Cardiac fibroblast (primary cell): ENCODE results near the gene ZNF564.

Source experiments
- DNase-seq, 2 donors: peaks; one replicate each; pipeline versions ENCODE4 v3.0.0 to v3.0.0-alpha.2; 2010; ENCODE audit warnings: low read depth in 2 of 2
- H3K4me3 ChIP-seq, 2 donors: replicated peaks in 1 of 2; 1 replicate in 1 of 2; 2 replicates in 1 of 2; pipeline ENCODE4 v1.5.1; 2011; ENCODE audit warnings: low read depth in 2 of 2, low read length in 2 of 2, mild to moderate bottlenecking in 2 of 2, moderate library complexity in 1 of 2
- TF ChIP-seq, protein P1 (sequence below): IDR thresholded peaks from one replicate; pipeline ENCODE4 v1.5.1; 2011; ENCODE audit warnings: low read depth, mild to moderate bottlenecking, low read length, inconsistent platforms

ZNF564 gene

DNA sequence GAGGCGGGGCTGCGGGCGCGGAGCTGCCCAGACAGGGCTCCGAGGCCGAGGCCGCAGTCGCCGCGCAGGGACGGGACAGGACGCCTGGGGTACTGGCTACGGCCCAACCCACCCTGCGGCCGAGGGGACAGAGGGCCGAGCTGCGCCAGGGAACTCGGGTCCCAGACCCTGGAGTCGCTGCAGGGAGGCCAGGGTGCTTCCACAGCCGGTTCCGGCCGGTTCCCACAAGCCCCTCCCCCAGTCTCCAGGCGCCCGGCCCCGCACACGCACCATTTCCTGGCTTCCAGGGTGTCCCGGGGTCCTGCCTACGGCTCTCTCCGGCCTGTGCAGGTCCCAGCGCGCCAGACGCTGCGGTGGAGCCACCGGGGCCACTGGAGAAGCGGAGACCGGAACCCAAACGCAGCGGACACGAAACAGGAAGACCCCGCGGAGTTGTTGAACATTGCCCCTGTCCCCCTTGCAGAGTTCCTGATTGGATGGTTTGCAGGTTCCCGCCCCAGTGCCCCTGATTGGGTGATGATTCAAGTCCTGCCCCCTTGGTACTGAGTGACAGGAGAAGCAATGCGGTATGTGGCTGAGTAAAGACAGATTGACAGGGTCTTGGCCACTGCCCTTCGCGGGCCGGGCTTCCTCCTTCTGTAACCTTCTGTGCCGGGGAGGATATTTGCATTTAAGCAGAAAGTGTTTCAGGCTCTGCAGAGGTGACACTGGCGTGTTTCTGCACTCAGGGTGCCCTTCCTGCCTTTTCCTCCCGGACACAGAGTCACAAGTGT, at the start of gene ZNF564:
TSS of gene ZNF564 (minus strand) at position 423 of the 773 bp plus-strand sequence. CDS start at position 273, 150 bp downstream.
- TF ChIP-seq, protein P1, sequence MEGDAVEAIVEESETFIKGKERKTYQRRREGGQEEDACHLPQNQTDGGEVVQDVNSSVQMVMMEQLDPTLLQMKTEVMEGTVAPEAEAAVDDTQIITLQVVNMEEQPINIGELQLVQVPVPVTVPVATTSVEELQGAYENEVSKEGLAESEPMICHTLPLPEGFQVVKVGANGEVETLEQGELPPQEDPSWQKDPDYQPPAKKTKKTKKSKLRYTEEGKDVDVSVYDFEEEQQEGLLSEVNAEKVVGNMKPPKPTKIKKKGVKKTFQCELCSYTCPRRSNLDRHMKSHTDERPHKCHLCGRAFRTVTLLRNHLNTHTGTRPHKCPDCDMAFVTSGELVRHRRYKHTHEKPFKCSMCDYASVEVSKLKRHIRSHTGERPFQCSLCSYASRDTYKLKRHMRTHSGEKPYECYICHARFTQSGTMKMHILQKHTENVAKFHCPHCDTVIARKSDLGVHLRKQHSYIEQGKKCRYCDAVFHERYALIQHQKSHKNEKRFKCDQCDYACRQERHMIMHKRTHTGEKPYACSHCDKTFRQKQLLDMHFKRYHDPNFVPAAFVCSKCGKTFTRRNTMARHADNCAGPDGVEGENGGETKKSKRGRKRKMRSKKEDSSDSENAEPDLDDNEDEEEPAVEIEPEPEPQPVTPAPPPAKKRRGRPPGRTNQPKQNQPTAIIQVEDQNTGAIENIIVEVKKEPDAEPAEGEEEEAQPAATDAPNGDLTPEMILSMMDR: no peak
- peak; percentile 98 to 99 for DNase-seq
- H3K4me3 ChIP-seq: peak within 1 kb of the TSS; percentile 83 to 92

DNA sequence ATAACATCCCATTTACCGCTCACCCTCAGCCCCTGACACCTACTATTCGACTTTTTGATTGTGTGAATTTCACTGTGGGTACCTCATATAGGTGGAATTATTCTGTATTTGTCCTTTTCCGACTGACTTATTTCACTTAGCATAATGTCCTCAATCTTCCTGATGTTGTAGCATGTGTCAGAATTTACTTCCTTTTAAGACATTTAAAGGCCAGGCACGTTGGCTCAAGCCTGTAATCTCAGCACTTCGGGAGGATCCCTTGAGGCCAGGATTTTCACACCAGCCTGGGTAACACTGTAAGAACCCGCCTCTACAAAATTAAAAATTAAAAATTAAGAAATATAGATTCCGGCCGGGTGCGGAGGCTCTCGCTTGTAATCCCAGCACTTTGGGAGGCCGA, 46.3 kb upstream of the ZNF564 start:
- no peak overlapping the region for H3K4me3 ChIP-seq
- no peak for DNase-seq
- TF ChIP-seq, protein P1: no peak

DNA sequence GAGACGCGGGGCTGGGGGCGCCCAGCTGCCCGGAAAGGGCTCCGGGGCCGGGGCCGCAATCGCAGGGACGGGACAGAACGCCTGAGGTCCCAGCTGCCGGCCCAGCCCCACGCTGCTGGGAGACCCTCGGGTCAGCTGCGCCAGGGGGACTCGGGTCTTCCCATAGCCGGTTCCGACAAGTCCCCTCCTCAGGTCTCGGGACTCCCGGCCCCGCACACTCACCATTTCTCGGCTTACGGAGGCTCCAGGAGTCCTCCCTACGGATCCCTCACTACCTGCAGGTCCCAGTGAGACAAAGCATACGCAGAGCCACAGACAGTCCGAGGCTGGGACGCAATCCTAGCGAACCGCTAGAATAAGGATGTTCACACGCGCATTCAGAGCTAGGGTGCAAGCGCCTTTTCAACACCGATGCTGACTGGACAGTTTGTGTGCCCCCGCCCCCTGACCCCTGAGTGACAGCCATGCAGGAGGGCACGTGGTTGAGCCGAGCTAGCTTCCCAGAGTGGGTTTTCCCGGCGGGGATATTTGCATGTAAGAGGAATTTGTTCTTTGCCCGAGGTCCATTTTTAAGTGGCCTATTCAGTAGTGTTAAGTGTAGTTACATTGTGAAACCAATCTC, 45.8 kb upstream of the ZNF564 start:
- no peak for DNase-seq
- TF ChIP-seq, protein P1: no peak
- H3K4me3 ChIP-seq: no peak overlapping the region

DNA sequence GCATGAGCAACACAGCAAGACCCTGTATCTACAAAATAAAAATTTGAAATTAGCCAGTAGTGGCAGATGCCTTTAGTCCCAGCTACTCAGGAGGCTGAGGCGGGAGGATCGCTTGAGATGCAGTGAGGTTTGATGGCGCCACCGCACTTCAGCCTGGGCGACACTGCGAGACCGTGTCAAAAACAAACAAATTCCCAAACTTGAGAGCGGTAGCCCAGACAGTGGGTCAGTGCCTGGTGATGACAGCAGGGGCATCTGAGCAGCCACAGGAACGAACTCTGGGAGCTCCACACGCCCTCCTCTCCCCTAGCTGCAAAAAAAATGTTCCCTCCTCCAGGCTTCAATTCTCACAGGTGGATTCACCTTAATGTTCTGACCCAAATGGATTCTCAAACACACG, 45.2 kb upstream of the ZNF564 start:
- no peak overlapping the region for H3K4me3 ChIP-seq
- DNase-seq: no peak
- TF ChIP-seq, protein P1: no peak

DNA sequence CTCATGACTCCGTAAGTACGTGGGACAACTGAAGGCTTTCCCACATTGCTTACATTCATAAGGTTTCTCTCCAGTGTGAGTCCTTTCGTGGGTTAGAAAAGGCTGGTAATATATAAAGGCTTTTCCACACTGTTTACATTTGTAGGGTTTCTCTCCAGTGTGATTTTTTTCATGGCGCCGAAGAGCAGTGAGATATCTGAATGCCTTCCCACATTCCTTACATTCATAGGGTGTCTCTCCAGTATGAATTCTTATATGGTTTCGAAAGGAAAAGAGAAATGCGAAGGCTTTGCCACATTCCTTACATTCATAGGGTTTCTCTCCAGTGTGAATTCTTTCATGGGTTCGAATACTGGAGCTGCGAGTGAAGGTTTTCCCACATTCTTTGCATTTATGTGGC, 29.8 kb upstream of the ZNF564 start:
- TF ChIP-seq, protein P1: no peak
- DNase-seq: no peak
- no peak overlapping the region for H3K4me3 ChIP-seq

DNA sequence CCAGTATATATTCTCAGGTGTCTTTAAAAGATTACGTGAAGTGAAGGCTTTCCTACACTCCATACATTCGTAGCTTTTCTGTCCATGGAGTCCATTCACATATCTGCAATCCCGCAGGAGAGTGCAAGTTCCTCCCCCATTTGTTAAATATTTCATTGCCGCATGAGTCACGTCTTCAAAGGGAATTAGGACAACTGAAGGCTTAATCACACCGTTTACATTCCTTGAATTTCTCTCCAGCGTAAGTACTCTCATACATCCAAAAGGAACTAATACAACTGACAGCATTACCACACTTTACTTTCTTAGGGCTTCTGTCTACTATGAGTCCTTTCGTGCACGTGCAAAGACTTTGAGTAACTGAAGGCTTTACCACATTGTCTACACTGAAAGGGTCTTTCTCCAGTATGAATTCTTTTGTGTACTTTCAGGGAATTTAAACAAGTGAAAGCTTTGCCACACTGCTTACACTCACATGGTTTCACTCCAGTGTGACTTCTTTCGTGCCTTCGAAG, 29.0 kb upstream of the ZNF564 start:
- DNase-seq: peak; percentile 11 to 75
- TF ChIP-seq, protein P1: no peak
- H3K4me3 ChIP-seq: no peak overlapping the region
